KOPT-K1 (cell line): ENCODE results near the gene LY9.

ENCODE experiments used
- H3K27ac ChIP-seq: fragments of 200-600 bp; sonication (generic); 2 replicates; pipeline ENCODE4 v1.5.1; 2016; ENCODE audit warnings: antibody characterized with exemption, mild to moderate bottlenecking, low read depth, low read length; ENCODE audit not compliant: poor library complexity, severe bottlenecking
- H3K36me3 ChIP-seq: fragments of 200-600 bp; sonication (generic); 2 replicates; pipeline ENCODE4 v1.5.1; 2017; ENCODE audit warnings: antibody characterized with exemption, mild to moderate bottlenecking, low read length, moderate library complexity; ENCODE audit not compliant: insufficient read depth
- H3K9me3 ChIP-seq: fragments of 200-600 bp; sonication (generic); 2 replicates; pipeline ENCODE4 v1.5.1; 2017; ENCODE audit warnings: antibody characterized with exemption, low read length, mild to moderate bottlenecking; ENCODE audit not compliant: insufficient read depth, poor library complexity, severe bottlenecking

LY9 gene

DNA sequence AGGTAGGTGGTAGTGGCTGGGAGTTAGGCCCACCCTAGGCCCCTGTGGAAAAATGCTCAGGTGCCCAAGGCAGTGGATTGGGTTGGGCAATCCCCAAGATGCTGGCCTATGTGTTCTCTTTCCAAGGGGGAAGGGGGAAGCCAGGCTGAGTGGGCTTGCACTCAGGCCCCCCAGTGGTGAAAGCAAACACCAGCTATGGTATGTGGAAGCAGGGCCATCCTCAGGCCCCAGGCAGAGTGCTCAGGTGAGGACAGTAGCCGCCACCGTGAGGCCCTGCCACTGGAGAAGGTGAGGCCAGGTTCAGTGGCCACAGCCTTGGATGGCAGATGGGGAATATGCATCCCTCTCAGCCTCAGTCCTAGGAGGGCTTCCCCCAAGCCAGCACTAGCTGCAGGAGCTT lies 11.8 kb downstream of the LY9 start:
- Histone ChIP-seq H3K9me3 (peaks cover 20% of the 10 kb centered on the region), H3K36me3 (no peaks in the 10 kb centered on the region), H3K27ac (no peak overlapping the region)

DNA sequence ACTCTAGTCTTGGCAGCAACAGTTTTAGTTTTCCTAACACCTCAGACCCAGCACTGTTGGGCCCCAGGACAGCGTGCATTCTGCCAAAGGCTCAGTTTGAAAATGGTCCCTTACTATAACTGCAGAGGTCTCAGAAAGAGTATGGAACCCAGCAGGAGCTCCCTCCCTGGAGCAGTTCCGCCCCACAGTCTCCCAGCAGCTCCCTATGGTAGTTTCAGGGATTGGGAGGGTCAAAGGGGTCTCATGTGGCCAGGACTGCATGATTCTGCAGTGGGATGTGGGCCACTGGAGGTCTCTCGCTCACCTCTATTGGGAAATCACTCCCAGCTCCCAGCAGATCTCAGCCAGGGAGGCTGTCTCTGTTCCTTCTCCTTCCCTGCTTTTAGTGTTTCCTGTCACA lies 12.3 kb downstream of the LY9 start:
- Histone ChIP-seq H3K36me3 (no peaks in the 10 kb centered on the region), H3K27ac (no peak overlapping the region), H3K9me3 (peaks cover 20% of the 10 kb centered on the region)

DNA sequence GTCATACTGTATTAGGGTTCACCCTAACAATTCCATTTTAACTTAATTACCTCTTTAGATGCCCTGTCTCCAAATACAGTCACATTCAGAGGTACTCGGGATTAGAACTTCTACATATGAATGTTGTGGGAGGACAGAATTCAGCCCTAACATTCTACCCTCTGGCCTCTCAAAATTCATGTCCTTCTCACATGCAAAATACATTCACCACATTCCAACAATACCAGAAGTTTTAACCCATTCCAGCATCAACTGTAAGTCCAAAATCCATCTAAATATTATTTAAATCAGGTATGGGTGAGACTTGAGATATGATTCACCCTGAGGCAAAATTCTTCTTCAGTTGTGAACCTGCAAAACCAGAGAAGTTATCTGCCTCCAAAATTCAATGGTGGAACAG lies 14.5 kb downstream of the LY9 start:
- Histone ChIP-seq H3K36me3 (no peaks in the 10 kb centered on the region), H3K27ac (no peak overlapping the region), H3K9me3 (peaks cover 20% of the 10 kb centered on the region)

DNA sequence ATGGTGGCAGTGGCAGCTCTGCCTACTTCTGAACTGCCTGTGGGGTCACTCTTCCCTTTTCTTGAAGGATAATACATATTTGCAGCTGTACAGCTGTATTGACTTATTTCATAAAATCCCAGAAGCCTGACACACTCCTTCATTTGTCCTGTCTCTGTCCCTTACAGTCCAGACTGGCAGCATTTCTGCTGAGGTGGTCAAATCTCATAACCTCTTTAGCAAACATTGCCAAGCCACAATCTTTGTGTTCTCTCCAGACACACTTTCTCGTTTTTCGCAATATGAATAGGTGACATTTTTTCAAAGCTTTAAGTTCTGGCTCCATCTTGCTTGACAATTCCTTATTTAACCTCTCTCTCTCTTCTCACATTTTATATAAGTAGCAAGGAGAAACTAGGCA lies 15.2 kb downstream of the LY9 start:
- Histone ChIP-seq H3K36me3 (no peaks in the 10 kb centered on the region), H3K9me3 (peaks cover 18% of the 10 kb centered on the region), H3K27ac (no peak overlapping the region)

DNA sequence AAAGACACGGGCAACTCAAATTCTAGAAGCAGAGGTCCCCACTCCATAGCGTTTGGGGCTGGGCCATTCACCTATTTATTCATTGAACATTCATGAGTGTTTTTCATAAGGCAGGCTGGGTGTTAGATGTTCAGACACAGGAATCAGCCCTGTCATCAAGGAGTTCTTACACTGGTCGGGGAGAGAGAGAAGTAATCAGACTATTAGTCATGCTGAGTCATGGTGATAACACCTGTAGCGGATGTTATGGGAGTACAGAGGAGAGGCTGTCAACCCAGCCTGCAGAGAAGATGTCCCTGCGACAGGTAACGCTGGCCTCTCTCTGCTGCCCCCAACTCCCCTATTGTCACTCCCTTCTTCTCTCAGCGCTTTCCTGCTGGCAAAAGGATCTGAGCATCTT lies 17.2 kb downstream of the LY9 start:
- Histone ChIP-seq H3K9me3 (no peaks in the 10 kb centered on the region), H3K36me3 (no peaks in the 10 kb centered on the region), H3K27ac (no peak overlapping the region)

DNA sequence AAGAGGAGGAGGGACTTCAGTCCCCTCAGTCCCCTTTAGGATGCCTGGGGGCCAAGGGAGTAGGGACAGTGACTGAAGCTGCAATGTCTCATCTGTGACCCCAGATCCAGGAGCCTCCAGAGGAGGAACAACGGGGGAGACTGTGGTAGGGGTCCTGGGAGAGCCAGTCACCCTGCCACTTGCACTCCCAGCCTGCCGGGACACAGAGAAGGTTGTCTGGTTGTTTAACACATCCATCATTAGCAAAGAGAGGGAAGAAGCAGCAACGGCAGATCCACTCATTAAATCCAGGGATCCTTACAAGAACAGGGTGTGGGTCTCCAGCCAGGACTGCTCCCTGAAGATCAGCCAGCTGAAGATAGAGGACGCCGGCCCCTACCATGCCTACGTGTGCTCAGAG lies 18.3 kb downstream of the LY9 start:
- Histone ChIP-seq H3K27ac (no peak overlapping the region), H3K9me3 (no peaks in the 10 kb centered on the region), H3K36me3 (no peaks in the 10 kb centered on the region)

DNA sequence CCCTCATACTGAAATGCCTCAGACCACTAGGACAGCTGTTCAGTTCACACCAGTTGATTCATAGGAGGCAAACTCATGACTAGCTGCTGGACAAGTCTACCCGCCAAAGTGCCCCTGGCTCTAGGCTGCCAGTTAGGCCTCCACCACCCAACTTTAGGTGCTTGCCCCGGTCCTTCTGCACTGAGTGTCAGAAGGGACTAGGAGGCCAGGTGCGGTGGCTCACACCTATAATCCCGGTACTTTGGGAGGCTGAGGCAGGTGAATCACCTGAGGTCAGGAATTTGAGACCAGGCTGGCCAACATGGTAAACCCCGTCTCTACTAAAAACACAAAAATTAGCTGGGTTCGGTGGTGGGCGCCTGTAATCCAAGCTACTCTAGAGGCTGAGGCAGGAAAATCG lies 18.9 kb downstream of the LY9 start:
- Histone ChIP-seq H3K36me3 (no peaks in the 10 kb centered on the region), H3K9me3 (no peaks in the 10 kb centered on the region), H3K27ac (no peak overlapping the region)

DNA sequence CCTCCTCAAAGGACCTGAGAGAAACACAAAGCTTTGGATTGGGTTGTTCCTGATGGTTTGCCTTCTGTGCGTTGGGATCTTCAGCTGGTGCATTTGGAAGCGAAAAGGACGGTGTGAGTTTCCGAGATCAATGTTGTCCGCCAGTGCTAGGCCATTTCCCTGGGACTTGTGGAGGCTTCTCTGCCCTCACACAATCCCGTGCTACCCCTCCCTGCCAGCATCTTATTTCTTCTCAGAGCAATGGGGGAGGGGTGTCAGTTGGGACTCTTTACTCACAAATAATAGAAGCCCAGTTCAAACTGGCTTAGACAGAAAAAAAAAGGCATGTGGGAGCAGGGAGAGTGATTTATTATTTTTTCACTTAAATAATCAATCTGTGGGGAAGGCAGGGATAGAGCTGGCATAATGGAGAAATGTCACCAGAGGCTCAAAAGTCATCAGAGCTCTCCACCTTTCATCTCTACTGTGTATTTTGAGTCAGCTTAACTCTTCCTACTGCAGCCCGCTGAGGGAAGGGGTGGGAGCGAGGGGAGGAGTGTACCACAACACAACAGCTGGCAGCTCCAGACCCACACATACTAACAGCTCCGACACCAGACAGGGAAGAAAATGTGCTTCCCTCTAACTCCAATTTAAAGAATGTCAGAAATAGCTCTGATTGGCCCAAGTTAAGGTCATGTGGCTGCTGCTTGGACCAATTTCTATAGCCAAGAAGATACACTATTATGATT lies 22.4 kb downstream of the LY9 start:
- Histone ChIP-seq H3K36me3 (no peaks in the 10 kb centered on the region), H3K27ac (no peak overlapping the region), H3K9me3 (no peaks in the 10 kb centered on the region)

DNA sequence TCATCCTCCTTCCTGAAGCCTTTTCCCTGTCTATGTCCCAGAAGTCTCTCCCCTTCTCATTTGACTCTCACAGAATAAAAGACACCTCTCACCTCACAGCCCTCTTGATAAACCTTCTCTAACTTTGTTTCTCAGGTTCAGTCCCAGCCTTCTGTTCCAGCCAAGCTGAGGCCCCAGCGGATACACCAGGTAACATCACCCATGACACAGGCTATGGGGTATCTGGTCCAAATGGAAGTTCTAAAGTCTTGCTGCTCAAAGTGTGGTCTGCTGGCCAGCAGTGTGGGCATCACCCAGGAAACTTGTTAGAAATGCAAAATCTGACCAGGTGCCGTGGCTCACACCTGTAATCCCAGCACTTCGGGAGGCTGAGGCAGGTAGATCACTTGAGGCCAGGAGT lies 23.2 kb downstream of the LY9 start:
- H3K9me3 ChIP-seq = no peaks in the 10 kb centered on the region
- no peaks in the 10 kb centered on the region for H3K36me3 ChIP-seq
- no peak overlapping the region for H3K27ac ChIP-seq

DNA sequence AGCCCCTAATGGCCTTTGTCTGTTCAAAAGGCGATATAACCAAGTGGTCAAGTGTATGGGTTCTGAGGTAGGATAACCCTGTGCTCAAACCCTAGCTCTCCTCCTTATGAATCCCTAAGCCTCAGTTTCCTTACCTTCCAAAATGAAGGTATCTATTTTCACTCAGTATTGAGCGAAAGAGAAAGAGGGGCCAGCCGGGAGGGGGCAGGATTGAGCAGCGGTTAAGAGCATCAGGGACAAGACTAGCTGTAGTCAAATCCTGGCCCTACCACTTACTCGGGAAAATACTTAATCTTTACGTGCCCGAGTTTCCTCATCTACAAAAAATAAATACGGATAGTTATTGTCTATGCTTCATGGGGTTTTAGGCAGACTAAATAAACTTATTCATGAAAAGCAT lies 25.7 kb downstream of the LY9 start:
- no peak overlapping the region for H3K27ac ChIP-seq
- no peaks in the 10 kb centered on the region for H3K36me3 ChIP-seq
- H3K9me3 ChIP-seq = no peaks in the 10 kb centered on the region

DNA sequence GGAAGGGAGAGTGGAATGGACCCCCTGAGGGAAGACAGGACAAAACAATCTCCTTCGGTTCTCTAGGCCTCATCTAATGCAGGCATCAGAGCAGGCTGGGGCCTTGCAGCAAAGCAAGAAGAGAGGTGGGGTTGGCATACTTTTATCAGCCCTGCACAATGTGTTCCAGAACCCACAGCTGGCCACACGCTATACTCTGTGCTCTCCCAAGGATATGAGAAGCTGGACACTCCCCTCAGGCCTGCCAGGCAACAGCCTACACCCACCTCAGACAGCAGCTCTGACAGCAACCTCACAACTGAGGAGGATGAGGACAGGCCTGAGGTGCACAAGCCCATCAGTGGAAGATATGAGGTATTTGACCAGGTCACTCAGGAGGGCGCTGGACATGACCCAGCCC lies 27.3 kb downstream of the LY9 start:
- H3K9me3 ChIP-seq = no peaks in the 10 kb centered on the region
- H3K27ac ChIP-seq = no peak overlapping the region
- H3K36me3 ChIP-seq = no peaks in the 10 kb centered on the region

DNA sequence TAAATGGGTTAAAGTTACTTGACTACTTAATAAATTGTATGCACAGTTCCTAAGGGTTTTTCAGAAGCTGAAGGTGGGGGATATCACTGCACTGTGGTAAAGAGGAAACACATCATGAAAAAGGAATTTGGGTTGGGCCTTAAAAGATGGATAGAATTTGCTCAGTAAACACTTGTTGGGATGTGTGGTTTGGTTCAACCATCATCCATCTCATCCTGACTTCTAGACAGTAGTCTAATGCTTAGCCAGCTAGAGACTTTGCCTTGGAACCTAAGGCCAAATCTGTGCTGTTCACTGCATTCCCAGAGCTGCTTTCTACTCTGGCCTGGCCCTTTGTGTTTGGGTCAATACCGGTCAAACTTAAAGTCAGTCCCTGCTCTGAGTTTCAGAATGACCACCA lies 30.6 kb downstream of the LY9 start:
- Histone ChIP-seq H3K27ac (no peak overlapping the region), H3K9me3 (no peaks in the 10 kb centered on the region), H3K36me3 (peaks cover 25% of the 10 kb centered on the region)

DNA sequence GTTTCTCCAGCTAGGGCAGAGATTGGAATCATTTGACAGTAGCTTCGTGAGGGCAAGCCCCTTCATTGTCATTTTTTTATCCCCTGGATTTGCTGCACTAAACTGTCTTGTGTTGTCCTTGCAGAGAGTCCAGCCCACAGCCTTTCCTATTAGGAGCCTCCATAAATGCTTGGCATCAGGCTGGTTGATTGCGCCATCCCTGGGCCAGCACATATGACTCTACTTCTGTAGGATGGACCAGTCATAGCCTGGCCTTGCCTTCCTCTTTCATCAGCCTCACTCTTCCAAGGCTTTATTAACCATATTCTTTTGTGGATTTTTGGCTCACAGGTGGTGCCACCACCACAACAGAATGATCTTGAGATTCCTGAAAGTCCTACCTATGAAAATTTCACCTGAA lies 31.4 kb downstream of the LY9 start:
- H3K27ac ChIP-seq = no peak overlapping the region
- peaks cover 34% of the 10 kb centered on the region for H3K36me3 ChIP-seq

DNA sequence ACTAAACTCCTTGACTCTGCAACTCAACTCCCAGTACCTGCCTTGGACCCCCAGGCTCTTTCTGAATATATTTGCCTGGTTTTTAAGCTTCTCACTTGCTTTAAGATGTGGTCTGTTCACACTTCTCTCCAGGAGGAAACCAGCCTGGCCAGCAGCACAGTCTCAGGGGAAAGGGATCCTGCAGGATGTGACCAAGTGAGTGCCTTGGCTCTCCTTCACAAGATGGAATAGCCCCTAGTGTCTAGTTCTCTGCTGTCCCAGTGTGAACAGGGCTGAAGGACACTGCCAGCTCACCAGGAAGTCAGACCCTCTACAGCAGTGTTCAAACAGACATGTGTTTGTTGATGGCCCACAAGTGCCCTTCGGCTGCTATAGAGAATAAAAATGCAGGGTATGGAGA lies 33.8 kb downstream of the LY9 start:
- peaks cover 47% of the 10 kb centered on the region for H3K36me3 ChIP-seq
- no peaks in the 10 kb centered on the region for H3K9me3 ChIP-seq
- no peak overlapping the region for H3K27ac ChIP-seq

More for the DNA sequence above, 31.4 kb downstream of the LY9 start:
- no peaks in the 10 kb centered on the region for H3K9me3 ChIP-seq

DNA sequence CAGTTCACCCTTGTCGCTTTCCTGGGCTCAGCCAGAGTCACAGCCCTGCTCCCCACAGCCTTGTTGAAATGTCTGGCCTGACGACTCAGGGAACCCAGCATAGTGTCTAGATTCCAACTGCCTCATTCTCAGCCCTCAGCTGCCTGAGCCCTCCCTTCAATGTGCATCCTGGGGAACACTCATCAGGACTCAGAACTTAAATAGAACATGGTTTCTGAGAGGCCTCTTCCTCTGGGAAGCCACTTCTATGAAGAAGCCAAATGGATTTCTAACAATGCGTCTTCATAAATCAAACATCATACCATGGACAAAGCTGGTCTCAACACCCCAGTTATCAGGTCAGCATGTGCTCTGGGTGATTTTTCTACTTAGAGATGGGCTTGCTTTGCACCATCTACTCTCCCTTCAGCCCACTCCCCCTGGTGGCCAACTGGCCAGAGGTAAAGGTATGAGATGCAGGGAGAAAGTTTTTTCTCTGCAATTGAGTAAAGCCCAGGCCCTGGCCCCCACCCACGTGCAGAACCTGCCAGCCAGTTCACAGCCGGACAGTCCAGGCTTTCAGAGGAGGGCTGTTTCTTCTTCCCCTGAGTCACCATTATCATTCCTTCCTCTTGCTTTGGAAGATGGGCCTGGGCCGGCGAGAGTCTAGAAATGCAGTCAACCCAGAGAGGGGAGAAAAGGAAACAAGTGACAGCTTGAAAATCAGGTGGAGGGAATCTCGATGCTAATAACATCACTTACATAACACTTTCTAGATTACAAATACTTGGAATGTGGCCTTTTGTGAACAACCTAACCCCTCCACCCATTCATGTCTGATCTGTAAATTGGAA lies 34.6 kb downstream of the LY9 start:
- no peaks in the 10 kb centered on the region for H3K9me3 ChIP-seq
- H3K36me3 ChIP-seq = peaks cover 52% of the 10 kb centered on the region
- no peak overlapping the region for H3K27ac ChIP-seq
